HL-60 (cell line): ENCODE measurements around the gene ELF4.

ENCODE experiments used
- GABPA ChIP-seq: IDR thresholded peaks from 2 replicates; pipeline ENCODE4 v1.6.1; 2012; ENCODE audit warnings: low read depth
- POLR2AphosphoS5 ChIP-seq: IDR thresholded peaks from 2 replicates; pipeline ENCODE4 v1.6.1; 2012; ENCODE audit warnings: low read depth
- SPI1 ChIP-seq: IDR thresholded peaks from 2 replicates; pipeline ENCODE4 v1.6.1; 2012; ENCODE audit warnings: low read depth, mild to moderate bottlenecking, borderline replicate concordance
- TF ChIP-seq, protein P1 (sequence below): IDR thresholded peaks from one replicate; pipeline ENCODE4 v1.5.1; 2011; ENCODE audit warnings: low read length, control low read depth, inconsistent platforms; ENCODE audit not compliant: insufficient read depth
- TF ChIP-seq, protein P2 (sequence below): IDR thresholded peaks from 2 replicates; pipeline ENCODE4 v1.6.1; 2012; ENCODE audit warnings: low read depth; ENCODE audit not compliant: insufficient replicate concordance

DNA sequence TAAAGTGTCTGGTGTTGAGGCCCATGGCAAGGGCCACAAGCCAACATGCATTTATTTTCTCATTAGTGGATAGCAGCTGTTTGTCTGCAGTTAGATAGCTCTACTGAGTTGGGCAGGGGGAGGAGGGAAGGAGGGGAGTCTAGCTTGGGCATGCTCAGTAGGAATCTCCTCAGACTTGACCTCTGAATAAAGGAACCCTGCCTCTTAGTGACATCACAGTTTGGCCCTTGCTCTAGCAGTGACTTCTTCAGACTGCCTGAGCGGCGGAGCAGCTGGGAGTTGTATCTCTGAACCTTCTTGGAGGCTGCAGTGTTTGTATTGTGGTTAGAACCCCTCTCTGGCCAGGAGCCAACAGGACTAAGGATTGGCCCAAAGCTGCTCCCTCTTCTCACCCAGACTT is 70.5 kb downstream of the ELF4 start:
- TF ChIP-seq, protein P1, sequence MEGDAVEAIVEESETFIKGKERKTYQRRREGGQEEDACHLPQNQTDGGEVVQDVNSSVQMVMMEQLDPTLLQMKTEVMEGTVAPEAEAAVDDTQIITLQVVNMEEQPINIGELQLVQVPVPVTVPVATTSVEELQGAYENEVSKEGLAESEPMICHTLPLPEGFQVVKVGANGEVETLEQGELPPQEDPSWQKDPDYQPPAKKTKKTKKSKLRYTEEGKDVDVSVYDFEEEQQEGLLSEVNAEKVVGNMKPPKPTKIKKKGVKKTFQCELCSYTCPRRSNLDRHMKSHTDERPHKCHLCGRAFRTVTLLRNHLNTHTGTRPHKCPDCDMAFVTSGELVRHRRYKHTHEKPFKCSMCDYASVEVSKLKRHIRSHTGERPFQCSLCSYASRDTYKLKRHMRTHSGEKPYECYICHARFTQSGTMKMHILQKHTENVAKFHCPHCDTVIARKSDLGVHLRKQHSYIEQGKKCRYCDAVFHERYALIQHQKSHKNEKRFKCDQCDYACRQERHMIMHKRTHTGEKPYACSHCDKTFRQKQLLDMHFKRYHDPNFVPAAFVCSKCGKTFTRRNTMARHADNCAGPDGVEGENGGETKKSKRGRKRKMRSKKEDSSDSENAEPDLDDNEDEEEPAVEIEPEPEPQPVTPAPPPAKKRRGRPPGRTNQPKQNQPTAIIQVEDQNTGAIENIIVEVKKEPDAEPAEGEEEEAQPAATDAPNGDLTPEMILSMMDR: no peak
- TF ChIP-seq GABPA (no peak), POLR2AphosphoS5 (no peak), SPI1 (no peak)
- TF ChIP-seq, protein P2, sequence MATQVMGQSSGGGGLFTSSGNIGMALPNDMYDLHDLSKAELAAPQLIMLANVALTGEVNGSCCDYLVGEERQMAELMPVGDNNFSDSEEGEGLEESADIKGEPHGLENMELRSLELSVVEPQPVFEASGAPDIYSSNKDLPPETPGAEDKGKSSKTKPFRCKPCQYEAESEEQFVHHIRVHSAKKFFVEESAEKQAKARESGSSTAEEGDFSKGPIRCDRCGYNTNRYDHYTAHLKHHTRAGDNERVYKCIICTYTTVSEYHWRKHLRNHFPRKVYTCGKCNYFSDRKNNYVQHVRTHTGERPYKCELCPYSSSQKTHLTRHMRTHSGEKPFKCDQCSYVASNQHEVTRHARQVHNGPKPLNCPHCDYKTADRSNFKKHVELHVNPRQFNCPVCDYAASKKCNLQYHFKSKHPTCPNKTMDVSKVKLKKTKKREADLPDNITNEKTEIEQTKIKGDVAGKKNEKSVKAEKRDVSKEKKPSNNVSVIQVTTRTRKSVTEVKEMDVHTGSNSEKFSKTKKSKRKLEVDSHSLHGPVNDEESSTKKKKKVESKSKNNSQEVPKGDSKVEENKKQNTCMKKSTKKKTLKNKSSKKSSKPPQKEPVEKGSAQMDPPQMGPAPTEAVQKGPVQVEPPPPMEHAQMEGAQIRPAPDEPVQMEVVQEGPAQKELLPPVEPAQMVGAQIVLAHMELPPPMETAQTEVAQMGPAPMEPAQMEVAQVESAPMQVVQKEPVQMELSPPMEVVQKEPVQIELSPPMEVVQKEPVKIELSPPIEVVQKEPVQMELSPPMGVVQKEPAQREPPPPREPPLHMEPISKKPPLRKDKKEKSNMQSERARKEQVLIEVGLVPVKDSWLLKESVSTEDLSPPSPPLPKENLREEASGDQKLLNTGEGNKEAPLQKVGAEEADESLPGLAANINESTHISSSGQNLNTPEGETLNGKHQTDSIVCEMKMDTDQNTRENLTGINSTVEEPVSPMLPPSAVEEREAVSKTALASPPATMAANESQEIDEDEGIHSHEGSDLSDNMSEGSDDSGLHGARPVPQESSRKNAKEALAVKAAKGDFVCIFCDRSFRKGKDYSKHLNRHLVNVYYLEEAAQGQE: no peak
